SK-N-SH (cell line): ENCODE measurements around the gene JPH2.

Source experiments
- CTCF ChIP-seq: fragments of 200-600 bp; sonication (generic); IDR thresholded peaks from 2 replicates; pipeline ENCODE4 v1.6.1; 2017; ENCODE audit warnings: antibody characterized with exemption, mild to moderate bottlenecking, moderate library complexity
- EP300 ChIP-seq, 2 experiments: IDR thresholded peaks; 2 replicates each; pipeline versions ENCODE4 v1.4.0 to v1.6.1; 2012; ENCODE audit warnings: borderline replicate concordance in 1 of 2, low read depth in 1 of 2, low read length in 1 of 2
- JUND ChIP-seq: IDR thresholded peaks from 2 replicates; pipeline ENCODE4 v1.4.0; 2012
- MAX ChIP-seq: IDR thresholded peaks from 2 replicates; pipeline ENCODE4 v1.4.0; 2012; ENCODE audit warnings: low read depth
- TAF1 ChIP-seq: IDR thresholded peaks from 2 replicates; pipeline ENCODE4 v1.6.1; 2012; ENCODE audit warnings: low read depth, mild to moderate bottlenecking, low read length, moderate library complexity, borderline replicate concordance
- TCF12 ChIP-seq: IDR thresholded peaks from 2 replicates; pipeline ENCODE4 v1.4.0; 2012
- YY1 ChIP-seq: IDR thresholded peaks from 2 replicates; pipeline ENCODE4 v1.4.0; 2012; ENCODE audit warnings: low read depth, mild to moderate bottlenecking

- TF ChIP-seq CTCF: no peak
- no peak for TF ChIP-seq EP300 (IDR thresholded peaks at IDR 0.05; ENCODE audit: borderline replicate concordance in 1 of 2, low read depth in 1 of 2, low read length in 1 of 2)
- no peak for TF ChIP-seq MAX
- TF ChIP-seq TCF12: no peak
- no peak for TF ChIP-seq JUND
- no peak for TF ChIP-seq TAF1
- TF ChIP-seq YY1: no peak
Observed at GRCh38 chr20:44182863-44183262, 4.1 kb downstream of the JPH2 start.
